Upper lobe of left lung (tissue), 4 donors: ENCODE data around the gene TMUB1.

Experiments
- POLR2A ChIP-seq, 4 donors: fragments of 450-650 bp; IDR thresholded peaks; one replicate each; pipeline ENCODE4 v1.5.1; 2016 to 2017; ENCODE audit warnings: antibody characterized with exemption in 4 of 4, mild to moderate bottlenecking in 2 of 4
- POLR2AphosphoS5 ChIP-seq, 2 donors: sonication (generic); formaldehyde crosslinking; IDR thresholded peaks; one replicate each; pipeline ENCODE4 v1.5.1; 2017; ENCODE audit warnings: antibody characterized with exemption in 2 of 2
- TF ChIP-seq, protein P1 (sequence below), 6 experiments: fragments of 450-650 bp in 4 of 6; fragments of 200-600 bp in 2 of 6; sonication (generic) in 2 of 6; IDR thresholded peaks; one replicate each; pipeline ENCODE4 v1.5.1; 2016 to 2019; ENCODE audit warnings: antibody characterized with exemption in 6 of 6

- TF ChIP-seq, protein P1, sequence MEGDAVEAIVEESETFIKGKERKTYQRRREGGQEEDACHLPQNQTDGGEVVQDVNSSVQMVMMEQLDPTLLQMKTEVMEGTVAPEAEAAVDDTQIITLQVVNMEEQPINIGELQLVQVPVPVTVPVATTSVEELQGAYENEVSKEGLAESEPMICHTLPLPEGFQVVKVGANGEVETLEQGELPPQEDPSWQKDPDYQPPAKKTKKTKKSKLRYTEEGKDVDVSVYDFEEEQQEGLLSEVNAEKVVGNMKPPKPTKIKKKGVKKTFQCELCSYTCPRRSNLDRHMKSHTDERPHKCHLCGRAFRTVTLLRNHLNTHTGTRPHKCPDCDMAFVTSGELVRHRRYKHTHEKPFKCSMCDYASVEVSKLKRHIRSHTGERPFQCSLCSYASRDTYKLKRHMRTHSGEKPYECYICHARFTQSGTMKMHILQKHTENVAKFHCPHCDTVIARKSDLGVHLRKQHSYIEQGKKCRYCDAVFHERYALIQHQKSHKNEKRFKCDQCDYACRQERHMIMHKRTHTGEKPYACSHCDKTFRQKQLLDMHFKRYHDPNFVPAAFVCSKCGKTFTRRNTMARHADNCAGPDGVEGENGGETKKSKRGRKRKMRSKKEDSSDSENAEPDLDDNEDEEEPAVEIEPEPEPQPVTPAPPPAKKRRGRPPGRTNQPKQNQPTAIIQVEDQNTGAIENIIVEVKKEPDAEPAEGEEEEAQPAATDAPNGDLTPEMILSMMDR (IDR thresholded peaks at IDR 0.05) = no peak
- TF ChIP-seq POLR2A (IDR thresholded peaks at IDR 0.05) = no peak
- no peak for TF ChIP-seq POLR2AphosphoS5 (IDR thresholded peaks at IDR 0.05)
Observed at GRCh38 chr7:151039850-151040548, 43.3 kb downstream of the TMUB1 start.
